ENCODE results near the gene DTNA.

DTNA gene

DNA sequence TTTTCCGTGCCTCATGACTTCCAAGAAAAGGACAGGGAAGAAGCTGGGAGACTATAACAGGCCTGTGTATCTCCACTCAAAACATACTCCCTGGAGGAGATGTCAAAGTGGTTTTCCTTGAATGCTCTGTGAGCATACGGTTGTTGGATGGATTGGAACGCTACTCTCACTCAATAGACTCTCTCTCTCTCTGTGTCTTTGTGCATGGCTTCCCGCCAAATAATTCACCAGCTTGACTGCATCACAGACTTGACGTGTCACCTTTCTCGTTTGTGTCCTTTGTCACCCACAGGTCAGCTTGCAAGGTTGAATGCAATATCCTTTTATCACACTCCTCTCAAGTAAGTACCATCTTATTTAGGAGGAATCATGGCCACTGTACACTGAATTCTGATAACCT is 174.3 kb downstream of the DTNA start:
- DNase-seq (ENCODE audit: extremely low spot score) = no peak
- POLR2A ChIA-PET = no interaction called here
- TF ChIP-seq, protein P1, sequence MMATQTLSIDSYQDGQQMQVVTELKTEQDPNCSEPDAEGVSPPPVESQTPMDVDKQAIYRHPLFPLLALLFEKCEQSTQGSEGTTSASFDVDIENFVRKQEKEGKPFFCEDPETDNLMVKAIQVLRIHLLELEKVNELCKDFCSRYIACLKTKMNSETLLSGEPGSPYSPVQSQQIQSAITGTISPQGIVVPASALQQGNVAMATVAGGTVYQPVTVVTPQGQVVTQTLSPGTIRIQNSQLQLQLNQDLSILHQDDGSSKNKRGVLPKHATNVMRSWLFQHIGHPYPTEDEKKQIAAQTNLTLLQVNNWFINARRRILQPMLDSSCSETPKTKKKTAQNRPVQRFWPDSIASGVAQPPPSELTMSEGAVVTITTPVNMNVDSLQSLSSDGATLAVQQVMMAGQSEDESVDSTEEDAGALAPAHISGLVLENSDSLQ (IDR thresholded peaks at IDR 0.05) = no peak
- TF ChIP-seq HDGF (IDR thresholded peaks at IDR 0.05; ENCODE audit: borderline replicate concordance) = no peak
- TF ChIP-seq ARNT (IDR thresholded peaks at IDR 0.05) = no peak
- TF ChIP-seq FOXK2 (IDR thresholded peaks at IDR 0.05) = no peak
- CTCF ChIA-PET = interaction anchor here (0.6 to 0.7 kb wide), 2 partner anchors 30 to 355 kb away, joined by 3 read pairs; no protein-coding TSS in a partner anchor

DNA sequence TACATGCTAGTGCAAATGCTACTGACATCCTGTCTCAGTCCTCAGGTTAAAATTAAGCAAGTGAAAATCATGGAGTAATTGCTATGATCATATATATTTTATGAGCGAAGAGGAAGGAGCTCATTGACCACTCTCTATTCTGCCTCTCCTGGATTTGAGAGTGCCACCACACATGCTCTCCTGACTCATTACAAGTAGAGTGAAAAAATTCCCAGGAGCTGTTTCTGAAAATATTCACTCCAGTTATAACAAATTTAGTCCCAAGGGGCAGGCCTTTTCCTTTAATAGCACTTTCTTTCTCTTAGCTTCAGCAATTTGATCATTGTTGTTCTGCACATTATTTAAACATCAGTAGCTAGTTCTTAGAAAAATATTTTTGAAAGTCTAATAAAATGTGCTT is 176.1 kb downstream of the DTNA start:
- POLR2A ChIA-PET = no interaction called here
- CTCF ChIA-PET = interaction anchor here (1.6 kb wide), 1 partner anchor 19 kb away, joined by 6 read pairs; no protein-coding TSS in a partner anchor
- no peak for TF ChIP-seq SUZ12 (IDR thresholded peaks at IDR 0.05)
- TF ChIP-seq BHLHE40 (IDR thresholded peaks at IDR 0.05; ENCODE audit: borderline replicate concordance) = no peak
- TF ChIP-seq ELF4 (IDR thresholded peaks at IDR 0.05) = no peak
- no peak for TF ChIP-seq HDGF (IDR thresholded peaks at IDR 0.05; ENCODE audit: borderline replicate concordance)
- TF ChIP-seq ARNT (IDR thresholded peaks at IDR 0.05) = no peak
- no peak for TF ChIP-seq NFRKB (IDR thresholded peaks at IDR 0.05)
- no peak for TF ChIP-seq SP1 (IDR thresholded peaks at IDR 0.05)
- TF ChIP-seq FOXM1 (IDR thresholded peaks at IDR 0.05; ENCODE audit: borderline replicate concordance) = no peak
- TF ChIP-seq ZNF384 (IDR thresholded peaks at IDR 0.05) = no peak
- no peak for TF ChIP-seq TARDBP (IDR thresholded peaks at IDR 0.05)
- TF ChIP-seq L3MBTL2 (conservative IDR thresholded peaks at IDR 0.05) = no peak
- no peak for TF ChIP-seq CTBP1 (IDR thresholded peaks at IDR 0.05; ENCODE audit: borderline replicate concordance)
- TF ChIP-seq LEF1 (IDR thresholded peaks at IDR 0.05; ENCODE audit: borderline replicate concordance) = no peak
- TF ChIP-seq, protein P1 (IDR thresholded peaks at IDR 0.05) = no peak
- no peak for TF ChIP-seq FOXA1 (IDR thresholded peaks at IDR 0.05)
- no peak for DNase-seq (ENCODE audit: extremely low spot score)

DNA sequence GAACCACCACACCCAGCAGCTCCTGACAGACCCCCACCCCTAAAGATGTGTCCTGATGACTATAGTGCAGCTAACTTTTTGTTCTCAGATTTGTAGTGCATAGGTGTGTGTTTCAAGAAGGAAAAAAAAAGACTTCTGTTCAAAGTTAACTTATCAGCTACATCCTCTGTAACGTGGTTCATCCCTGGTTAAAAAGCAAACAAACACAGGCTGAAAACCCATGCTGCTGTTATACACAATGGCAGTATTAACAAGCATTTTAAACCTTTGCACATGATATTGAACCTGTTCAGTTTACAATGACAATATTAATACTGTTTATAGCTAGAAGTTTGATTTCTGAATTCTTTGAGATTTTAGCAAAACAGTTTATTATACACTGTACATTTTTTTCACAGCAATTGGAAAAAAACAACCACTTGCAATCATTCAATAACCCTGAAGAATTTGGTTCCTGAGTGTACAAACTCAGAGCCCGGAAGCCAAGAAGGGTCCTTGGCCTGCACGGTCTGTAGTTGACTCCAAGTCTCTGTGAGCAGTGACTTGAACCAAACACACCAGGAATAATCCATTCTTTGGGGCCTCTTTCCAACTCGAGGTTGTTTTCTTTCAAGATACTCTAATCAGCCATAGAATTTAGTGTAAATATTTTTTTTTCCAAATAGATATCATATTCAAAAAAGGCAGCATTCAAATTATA is 177.9 kb downstream of the DTNA start:
- DNase-seq (ENCODE audit: extremely low spot score) = no peak
- POLR2A ChIA-PET = no interaction called here
- no peak for TF ChIP-seq NFRKB (IDR thresholded peaks at IDR 0.05)
- TF ChIP-seq FOXK2 (IDR thresholded peaks at IDR 0.05) = no peak
- TF ChIP-seq SP1 (IDR thresholded peaks at IDR 0.05) = no peak
- TF ChIP-seq, protein P1 (IDR thresholded peaks at IDR 0.05) = no peak
- no peak for TF ChIP-seq SUZ12 (IDR thresholded peaks at IDR 0.05)
- TF ChIP-seq TARDBP (IDR thresholded peaks at IDR 0.05) = no peak
- TF ChIP-seq CTBP1 (IDR thresholded peaks at IDR 0.05; ENCODE audit: borderline replicate concordance) = no peak
- TF ChIP-seq BHLHE40 (IDR thresholded peaks at IDR 0.05; ENCODE audit: borderline replicate concordance) = no peak
- no peak for TF ChIP-seq ELF4 (IDR thresholded peaks at IDR 0.05)
- TF ChIP-seq LEF1 (IDR thresholded peaks at IDR 0.05; ENCODE audit: borderline replicate concordance) = no peak
- no peak for TF ChIP-seq HDGF (IDR thresholded peaks at IDR 0.05; ENCODE audit: borderline replicate concordance)
- no peak for TF ChIP-seq FOXA1 (IDR thresholded peaks at IDR 0.05)
- CTCF ChIA-PET = no interaction called here

DNA sequence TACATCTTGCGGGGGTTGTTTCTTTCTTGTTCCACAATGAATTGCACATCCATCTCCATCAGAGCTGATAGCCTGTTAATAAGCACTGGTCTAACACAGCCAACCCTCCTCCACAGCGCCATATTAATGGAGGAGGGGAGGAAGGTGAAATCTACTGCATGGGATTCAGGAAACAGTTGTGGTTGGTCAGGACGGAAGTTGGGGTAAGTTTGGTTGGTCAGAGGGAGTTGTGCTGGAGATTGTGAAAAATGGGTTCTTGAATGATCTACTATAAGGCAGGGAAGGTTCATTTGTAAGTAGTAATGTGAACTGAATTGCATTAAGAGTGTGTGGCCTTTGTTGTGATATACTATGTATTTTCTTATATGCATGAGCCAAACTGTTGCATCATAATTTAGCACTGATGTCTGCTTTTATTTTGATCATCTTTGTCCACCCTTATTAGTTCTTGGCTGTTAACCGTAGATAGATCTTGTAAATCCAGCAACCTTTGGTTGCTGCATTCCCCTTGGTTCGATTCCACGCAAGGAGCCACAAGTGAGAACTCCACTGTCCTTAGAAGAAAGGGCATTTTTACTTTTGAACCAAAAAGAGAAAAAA is 180.5 kb downstream of the DTNA start:
- CTCF ChIA-PET = no interaction called here

DNA sequence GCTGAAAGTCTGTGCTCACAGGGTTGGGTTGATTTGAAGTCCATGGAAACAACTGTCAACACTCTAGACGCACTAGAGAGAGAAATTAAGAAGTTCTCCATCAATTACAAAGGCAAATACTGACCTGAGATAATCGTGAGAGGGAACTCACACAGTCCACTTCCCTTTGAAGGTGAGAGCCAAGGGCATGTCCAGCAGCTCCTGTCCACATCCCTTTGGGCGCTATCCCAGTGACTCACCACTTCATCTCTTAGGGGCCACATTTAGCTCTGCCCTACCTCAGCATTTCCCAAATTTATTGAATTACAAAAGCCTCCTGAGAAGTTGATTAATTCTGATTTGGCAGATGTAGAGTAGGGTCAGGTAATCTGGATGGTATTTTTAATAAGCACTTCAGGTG is 182.3 kb downstream of the DTNA start:
- ChIA-PET POLR2A (no interaction called here), CTCF (no interaction called here)
- TF ChIP-seq, protein P1 (IDR thresholded peaks at IDR 0.05) = no peak
- TF ChIP-seq FOXM1 (IDR thresholded peaks at IDR 0.05; ENCODE audit: borderline replicate concordance) = no peak
- no peak for TF ChIP-seq FOXK2 (IDR thresholded peaks at IDR 0.05)
- no peak for TF ChIP-seq LEF1 (IDR thresholded peaks at IDR 0.05; ENCODE audit: borderline replicate concordance)
- no peak for TF ChIP-seq SUZ12 (IDR thresholded peaks at IDR 0.05)
- no peak for TF ChIP-seq NFRKB (IDR thresholded peaks at IDR 0.05)
- TF ChIP-seq ELF4 (IDR thresholded peaks at IDR 0.05) = no peak
- no peak for TF ChIP-seq CTBP1 (IDR thresholded peaks at IDR 0.05; ENCODE audit: borderline replicate concordance)
- TF ChIP-seq ZNF384 (IDR thresholded peaks at IDR 0.05) = no peak
- TF ChIP-seq SP1 (IDR thresholded peaks at IDR 0.05) = no peak
- TF ChIP-seq L3MBTL2 (conservative IDR thresholded peaks at IDR 0.05) = no peak
- no peak for TF ChIP-seq FOXA1 (IDR thresholded peaks at IDR 0.05)
- TF ChIP-seq TARDBP (IDR thresholded peaks at IDR 0.05) = no peak
- TF ChIP-seq HDGF (IDR thresholded peaks at IDR 0.05; ENCODE audit: borderline replicate concordance) = no peak
- no peak for TF ChIP-seq ARNT (IDR thresholded peaks at IDR 0.05)
- no peak for TF ChIP-seq BHLHE40 (IDR thresholded peaks at IDR 0.05; ENCODE audit: borderline replicate concordance)
- no peak for DNase-seq (ENCODE audit: extremely low spot score)

More for the DNA sequence above, 180.5 kb downstream of the DTNA start:
- no peak for DNase-seq (ENCODE audit: extremely low spot score)
- no peak for TF ChIP-seq FOXK2 (IDR thresholded peaks at IDR 0.05)
- TF ChIP-seq SUZ12 (IDR thresholded peaks at IDR 0.05) = no peak
- no peak for TF ChIP-seq L3MBTL2 (conservative IDR thresholded peaks at IDR 0.05)
- no peak for TF ChIP-seq SP1 (IDR thresholded peaks at IDR 0.05)
- no peak for TF ChIP-seq NFRKB (IDR thresholded peaks at IDR 0.05)
- TF ChIP-seq TARDBP (IDR thresholded peaks at IDR 0.05) = no peak
- no peak for TF ChIP-seq BHLHE40 (IDR thresholded peaks at IDR 0.05; ENCODE audit: borderline replicate concordance)
- no peak for TF ChIP-seq ZNF384 (IDR thresholded peaks at IDR 0.05)
- TF ChIP-seq ARNT (IDR thresholded peaks at IDR 0.05) = no peak
- no peak for TF ChIP-seq CTBP1 (IDR thresholded peaks at IDR 0.05; ENCODE audit: borderline replicate concordance)
- no peak for TF ChIP-seq HDGF (IDR thresholded peaks at IDR 0.05; ENCODE audit: borderline replicate concordance)
- no peak for TF ChIP-seq FOXM1 (IDR thresholded peaks at IDR 0.05; ENCODE audit: borderline replicate concordance)
- TF ChIP-seq, protein P1 (IDR thresholded peaks at IDR 0.05) = no peak
- POLR2A ChIA-PET = no interaction called here

Measured in HEK293T (cell line).